Hepatic stellate cell (primary cell): Measurements from ENCODE around the gene PRKCH.

Experiments used
- DNase-seq: peaks from one replicate; pipeline ENCODE4 v3.0.0; 2011; ENCODE audit warnings: low spot score

PRKCH gene

DNA sequence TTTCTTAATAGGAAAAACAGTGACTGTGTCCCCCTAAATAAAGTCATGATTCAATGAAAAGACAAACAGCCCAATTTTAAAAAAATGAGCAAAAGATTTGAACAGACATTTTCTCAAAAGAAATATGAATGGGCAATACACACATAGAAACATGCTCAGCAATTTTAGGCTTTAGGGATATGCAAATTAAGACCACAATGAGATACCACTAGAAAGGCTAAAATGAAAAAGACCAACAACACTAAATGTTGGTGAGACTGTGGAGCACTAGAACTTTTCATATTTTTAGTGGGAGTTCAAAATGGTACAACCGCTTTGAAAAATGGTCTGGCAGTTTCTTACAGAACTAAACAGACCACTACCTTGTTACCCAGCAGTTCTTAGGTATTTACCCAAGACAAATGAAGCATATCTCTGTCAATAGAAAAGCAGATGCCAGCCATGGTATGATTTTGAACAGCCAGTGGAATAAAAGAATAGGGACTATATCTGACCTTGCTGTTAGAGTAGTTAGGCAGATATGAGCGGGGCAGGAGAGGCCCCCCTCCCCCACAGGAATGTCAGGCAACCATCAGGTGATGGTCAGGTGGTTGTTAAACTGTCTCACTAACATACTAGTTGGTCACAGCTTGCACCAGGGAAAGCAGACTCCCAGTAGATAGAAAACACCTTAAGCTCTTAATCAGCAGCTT lies 108.8 kb downstream of the PRKCH start:
- no peak for DNase-seq

DNA sequence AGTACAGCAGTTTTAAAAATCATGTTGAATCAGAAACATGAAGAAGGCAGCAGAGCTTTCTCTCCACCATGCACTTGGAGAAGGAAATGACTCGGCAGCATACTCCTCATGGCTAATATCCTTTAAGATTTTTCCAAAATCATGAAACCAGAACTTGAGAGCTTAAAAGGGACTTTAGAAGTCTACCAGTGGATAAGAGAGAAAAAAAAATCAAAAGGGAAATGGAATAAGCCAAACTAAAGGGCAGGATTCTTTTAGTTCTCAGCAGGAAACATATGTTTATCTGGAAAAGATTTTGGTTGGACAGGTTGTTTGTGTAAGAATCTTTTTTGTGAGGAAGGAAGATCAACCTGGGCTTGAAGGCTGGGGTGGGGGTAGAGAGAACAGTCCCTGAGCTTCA lies 111.8 kb downstream of the PRKCH start:
- no peak for DNase-seq

GRCh38 chr14:61433828-61434227 lies 112.4 kb downstream of the PRKCH start:
- no peak for DNase-seq

DNA sequence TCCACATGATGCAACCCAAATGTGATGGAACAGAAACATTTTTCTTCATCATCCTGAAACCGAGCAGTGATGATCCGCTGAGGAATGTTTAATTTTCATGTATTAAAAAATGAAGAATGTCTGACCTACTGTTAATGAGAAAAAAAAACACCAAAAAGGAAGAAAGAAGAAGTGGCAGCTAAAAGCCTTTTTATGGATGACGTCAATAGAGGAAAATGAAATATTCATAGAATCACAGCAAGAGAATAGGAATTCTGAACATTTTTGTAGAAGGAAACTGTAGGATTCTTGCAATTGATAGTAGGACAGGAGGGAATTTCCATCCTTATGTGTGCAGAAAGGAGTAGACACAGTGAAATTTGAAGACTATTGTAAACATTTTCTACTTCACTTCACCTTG lies 112.9 kb downstream of the PRKCH start:
- DNase-seq = no peak

DNA sequence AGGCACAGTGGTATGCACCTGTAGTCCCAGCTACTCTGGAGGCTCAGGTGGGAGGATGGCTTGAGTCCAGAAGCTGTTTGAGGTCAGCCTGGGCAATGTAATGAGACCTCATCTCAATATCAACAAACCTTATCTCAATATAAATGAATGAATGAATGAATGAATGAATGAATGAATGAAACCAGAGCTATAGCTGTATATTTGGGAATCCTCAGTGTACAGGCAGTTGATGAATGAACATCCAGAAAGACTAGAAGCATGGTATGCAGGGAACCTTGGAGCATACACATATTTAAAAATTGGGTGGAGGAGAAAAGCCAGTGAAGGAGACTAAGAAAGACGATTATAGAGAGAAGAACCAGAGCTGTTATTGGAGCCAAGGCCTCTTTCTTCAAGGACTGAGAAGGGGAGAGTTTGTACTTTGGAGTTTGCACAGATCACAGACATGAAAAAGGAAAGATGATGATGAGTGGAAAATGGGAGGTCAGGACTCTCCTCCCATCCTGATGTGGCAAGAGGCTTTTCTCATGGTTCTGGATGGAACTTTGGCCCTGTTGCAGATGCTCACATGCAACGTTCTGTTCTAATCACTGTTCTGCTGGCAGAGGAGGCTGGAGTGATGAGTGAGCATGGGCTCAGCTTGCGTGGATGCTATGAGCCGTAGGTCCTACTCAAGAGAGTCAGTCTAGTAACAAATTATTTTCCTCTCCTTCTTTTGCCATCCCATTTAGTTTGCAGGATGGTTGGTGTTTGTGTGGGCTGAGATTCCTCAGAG lies 114.4 kb downstream of the PRKCH start:
- no peak for DNase-seq

GRCh38 chr14:61437381-61437780 lies 116.0 kb downstream of the PRKCH start:
- no peak for DNase-seq

GRCh38 chr14:61438036-61438435 lies 116.7 kb downstream of the PRKCH start:
- DNase-seq = no peak

- no peak for DNase-seq
Observed at GRCh38 chr14:61438497-61438859, 117.1 kb downstream of the PRKCH start.

GRCh38 chr14:61438860-61439765 lies 117.7 kb downstream of the PRKCH start:
- DNase-seq = peak; percentile 14

GRCh38 chr14:61439779-61440418 lies 118.5 kb downstream of the PRKCH start:
- no peak for DNase-seq

DNA sequence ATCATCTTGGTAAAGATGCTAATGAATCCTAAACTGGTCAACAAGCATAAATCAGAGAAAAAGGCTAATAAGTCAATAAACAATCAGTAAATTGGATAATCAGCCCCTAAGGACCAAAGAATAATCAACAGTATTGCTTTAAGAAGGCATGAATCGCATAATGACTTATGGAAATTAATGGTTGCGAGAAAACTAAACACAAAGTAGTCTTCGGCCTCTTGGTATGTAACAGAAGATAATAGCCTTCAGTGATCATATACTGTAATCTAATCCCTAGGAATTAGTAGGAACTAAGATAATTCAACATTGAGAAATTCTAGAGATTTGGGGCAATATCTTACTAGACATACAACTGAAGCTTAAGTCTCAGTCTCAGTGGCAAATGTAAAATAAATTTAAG lies 122.1 kb downstream of the PRKCH start:
- DNase-seq = no peak

GRCh38 chr14:61444215-61444768 lies 122.9 kb downstream of the PRKCH start:
- DNase-seq = no peak

GRCh38 chr14:61451491-61451890 lies 130.1 kb downstream of the PRKCH start:
- DNase-seq = no peak

- DNase-seq = no peak
Observed at GRCh38 chr14:61451891-61452400, 130.6 kb downstream of the PRKCH start.

DNA sequence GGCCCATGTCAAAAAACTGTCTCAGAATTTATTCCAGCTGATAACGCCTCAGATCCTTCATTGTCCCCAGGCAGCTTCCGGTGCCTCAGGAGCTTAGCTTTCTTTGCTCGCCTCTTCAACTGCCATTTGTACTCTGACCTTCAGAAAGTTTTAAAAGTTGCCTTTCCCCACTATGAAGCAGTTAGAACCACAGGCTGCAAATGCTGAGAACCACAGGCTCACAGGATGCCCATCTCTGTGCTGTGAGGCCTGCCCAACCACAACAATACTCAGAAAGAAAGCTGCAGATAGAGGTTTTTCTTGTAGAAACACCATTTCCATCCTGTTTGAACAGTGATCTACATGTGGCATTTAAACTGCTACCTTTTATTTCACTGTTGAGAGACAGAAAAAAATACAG lies 131.1 kb downstream of the PRKCH start:
- DNase-seq = no peak

DNA sequence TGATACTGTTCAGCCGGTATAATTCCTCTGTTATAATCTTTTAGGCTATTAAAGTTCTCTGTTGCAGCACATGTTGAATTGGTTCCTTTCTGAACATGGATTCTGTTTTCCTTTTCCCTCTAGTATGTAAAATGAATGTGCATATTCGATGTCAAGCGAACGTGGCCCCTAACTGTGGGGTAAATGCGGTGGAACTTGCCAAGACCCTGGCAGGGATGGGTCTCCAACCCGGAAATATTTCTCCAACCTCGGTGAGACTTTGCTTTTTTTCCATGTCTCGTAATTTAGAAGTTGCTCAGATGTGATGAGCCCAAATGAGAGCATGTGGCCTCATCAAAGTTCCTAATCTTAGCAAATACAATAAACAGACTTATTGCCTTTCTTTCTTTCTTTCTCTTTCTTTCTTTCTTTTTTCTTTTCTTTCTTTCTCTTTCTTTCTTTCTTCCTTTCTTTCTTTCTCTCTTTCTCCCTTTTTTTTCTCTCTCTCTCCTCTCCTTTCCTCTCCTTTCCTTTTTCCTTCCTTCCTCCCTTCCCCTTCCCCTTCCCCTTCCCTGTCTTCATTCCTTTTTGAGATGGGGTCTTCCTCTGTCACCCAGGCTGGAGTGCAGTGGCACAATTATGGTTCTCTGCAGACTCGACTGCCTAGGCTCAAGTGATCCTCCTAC lies 131.9 kb downstream of the PRKCH start:
- no peak for DNase-seq

DNA sequence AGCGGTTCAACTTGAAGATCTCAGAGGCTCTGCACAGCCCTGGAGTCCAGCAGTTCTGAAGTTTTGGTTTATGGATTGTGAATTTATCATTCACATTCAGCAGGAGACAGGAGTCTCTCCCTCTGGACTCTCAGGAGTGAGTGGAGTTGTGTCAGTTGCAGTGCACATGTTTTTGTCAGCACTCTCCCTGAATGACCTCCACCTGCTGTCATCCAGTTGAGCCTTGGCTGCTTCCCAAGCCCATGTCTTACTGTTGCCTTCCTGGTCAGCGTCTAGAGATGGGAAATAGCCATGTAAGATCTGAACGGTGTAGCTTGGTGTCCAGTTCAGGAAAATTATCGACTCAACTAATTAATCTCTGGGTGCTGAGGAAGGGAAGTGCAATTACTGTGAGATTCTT lies 133.2 kb downstream of the PRKCH start:
- DNase-seq = no peak

DNA sequence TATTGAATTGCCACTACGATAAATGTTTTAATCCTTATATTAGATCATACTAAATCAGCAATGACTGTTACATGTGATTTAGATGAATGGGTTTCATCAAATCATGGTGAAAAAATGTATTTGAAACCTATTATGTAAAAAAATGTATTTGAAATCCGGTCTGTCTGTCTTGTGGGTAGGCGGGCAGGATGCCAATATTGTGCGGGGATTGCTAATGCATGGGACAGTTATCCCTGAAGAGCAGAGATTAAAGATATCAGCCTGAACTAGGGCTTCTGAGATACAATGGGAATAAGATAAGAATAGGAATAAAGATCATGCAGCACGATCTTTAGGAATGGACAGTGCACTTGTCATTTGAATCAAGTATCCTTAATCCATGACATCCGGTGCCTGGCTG lies 134.0 kb downstream of the PRKCH start:
- DNase-seq = no peak

GRCh38 chr14:61456720-61457119 lies 135.3 kb downstream of the PRKCH start:
- peak; percentile 67 for DNase-seq

GRCh38 chr14:61458766-61459165 lies 137.4 kb downstream of the PRKCH start:
- DNase-seq = no peak

GRCh38 chr14:61459229-61459628 lies 137.8 kb downstream of the PRKCH start:
- no peak for DNase-seq
